ENCODE data around the gene ZNF74.
"Not testable (repeated sequence)": the region's sequence is repeated elsewhere in the genome, so short reads cannot be mapped to it uniquely, and the experiment has no call there.

Gene ZNF74

DNA sequence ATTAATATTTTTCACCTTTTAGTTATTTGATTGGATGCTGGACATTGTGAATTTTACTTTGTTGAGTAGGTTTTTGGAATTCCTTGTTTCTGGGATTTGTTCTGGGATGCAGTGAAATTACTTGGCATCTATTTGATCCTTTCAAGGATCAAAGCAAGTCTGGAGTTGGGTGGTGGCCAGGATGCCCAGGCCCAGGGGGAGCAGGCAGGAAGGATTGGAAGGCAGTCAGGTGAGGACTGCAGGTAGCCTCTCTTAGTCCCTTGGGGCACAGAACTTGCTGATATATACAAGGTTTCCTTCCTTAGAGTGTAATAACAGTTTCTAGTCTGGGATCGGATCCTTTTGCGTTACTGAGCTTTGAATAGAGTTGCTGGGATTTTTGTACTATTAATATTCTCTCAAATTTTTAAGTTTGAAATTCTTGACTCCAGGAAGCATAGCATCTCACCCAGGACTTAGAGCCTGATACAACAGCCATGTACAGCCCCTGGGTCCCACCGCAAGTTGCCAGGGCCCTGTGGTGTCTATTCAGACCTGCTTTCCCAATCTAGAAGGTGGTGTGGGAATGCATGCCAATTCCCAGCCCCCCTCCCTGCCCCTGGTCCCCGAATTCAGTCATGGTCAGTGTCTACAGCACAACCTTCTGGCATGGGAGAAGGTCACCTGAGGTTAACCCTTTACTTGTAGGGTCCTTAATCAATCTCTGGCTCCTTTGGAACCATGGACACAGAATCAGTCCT lies 6.1 kb downstream of the ZNF74 start:
- in situ Hi-C loops (cut with MboI; ENCODE audit: low sequenced_read_pairs) = no loop called here

DNA sequence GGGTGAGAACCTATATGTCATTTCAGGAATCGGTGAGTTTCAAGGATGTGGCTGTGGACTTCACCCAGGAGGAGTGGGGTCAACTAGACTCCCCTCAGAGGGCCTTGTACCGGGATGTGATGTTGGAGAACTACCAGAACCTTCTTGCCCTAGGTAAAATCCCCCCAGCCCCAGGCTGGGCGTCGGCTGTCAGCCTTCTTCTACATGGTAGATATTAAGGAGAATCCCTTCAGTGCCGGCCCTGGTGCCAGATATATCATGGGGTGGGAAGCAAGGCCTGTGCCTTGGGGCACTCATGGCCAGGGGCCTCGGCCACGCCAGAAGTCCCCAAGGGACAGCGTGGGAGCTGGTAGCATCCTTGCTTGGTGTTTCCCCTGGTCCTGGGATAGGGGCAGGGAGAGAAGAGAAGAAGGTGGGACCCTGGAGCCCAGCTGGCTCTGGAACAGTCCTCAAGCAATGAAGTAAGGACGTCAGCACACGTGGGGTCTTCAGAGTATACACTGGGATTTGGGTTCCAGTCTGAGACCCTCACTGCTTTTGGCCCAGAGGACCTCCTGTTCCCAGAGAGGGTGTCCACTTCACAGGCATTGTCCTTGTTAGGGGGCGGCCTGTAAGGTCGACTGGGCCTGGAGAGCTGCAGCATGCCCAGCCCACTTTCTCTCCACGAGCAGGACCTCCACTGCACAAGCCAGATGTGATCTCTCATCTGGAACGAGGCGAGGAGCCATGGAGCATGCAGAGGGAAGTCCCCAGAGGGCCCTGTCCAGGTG lies 6.8 kb downstream of the ZNF74 start:
- in situ Hi-C loops (cut with MboI; ENCODE audit: low sequenced_read_pairs) = no loop called here

DNA sequence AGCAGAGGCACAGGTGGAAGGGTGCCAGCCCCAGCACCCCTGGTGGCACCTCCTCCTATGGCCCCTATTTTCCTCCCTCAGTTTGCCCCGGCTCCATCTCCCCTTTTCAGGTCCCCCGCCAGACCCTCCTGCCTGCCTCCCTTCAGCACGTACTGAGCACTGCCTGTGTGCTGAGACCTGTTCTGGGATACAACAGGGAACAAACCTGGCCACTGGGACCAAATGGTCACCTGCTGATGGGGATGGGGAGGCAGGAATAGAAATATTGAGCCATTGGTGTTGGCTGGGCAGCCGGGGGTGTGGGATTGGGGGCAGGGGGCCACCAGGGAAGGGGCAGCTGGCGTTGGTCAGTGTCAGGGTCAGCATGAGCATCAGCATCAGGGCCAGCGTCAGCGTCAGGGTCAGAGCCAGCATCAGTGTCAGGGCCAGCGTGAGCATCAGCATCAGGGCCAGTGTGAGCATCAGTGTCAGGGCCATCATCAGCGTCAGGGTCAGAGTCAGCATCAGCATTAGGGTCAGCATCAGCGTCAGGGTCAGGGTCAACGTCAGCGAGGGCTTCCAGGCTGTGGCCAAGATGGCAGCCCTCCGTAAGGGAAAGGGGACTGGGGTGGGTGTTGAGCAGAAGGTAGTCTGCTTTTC lies 7.5 kb downstream of the ZNF74 start:
- in situ Hi-C loops (cut with MboI; ENCODE audit: low sequenced_read_pairs) = no loop called here

DNA sequence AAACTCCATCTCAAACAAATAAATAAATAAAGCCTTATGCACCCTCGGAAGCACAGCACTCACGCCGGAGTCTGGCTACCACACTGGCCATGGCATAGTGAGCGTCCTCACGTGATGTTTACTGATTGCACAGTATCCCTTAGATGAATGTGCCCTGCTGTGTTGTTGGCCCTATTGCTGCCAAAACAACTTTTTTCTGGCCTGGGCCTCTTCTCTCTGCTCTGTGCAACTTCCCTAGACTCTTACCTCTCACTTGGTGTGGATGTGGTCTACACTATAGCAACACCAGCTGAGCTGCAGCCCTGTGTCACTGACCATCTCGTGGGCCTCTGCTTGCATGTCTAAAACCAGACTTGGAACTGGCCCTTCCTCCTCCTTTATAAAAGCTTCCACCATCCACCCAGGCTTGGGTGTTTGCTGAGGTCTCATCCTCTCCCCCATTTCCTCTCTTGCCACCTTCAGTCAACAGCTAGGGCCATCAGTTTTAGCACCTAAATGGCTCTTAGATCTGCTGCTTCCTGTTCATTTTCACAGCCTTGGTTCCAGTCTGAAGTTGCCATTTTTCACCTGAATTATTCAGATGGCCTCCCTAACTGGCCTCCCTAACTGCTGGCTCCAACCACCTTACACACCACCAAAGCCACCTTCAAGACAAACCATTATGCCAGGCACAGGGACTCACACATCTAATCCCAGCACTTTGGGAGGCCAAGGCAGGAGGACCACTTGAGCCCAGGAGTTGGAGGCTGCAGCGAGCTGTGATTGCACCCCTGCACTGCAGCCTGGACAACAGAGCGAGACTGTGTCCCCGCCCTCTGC lies 9.2 kb downstream of the ZNF74 start:
- in situ Hi-C loops (cut with MboI; ENCODE audit: low sequenced_read_pairs) = no loop called here

DNA sequence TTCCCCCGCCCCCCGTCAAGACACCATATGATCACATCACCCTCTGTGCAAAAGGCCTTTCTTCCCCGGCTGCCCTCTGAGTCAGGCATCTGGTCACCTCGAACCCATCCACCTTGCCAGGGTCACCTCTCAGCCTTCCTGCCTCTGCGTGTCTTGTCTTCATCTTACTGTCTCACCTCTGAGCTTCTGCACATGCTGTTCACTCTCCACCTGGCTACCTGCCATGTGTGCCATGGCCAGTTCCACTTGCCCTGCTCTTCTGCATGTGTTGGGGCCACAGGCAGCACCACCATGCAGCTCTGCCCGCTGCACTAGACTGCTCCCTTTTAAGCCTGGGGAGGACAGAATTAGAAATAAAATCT lies 9.8 kb downstream of the ZNF74 start:
- in situ Hi-C loops (cut with MboI; ENCODE audit: low sequenced_read_pairs) = no loop called here

DNA sequence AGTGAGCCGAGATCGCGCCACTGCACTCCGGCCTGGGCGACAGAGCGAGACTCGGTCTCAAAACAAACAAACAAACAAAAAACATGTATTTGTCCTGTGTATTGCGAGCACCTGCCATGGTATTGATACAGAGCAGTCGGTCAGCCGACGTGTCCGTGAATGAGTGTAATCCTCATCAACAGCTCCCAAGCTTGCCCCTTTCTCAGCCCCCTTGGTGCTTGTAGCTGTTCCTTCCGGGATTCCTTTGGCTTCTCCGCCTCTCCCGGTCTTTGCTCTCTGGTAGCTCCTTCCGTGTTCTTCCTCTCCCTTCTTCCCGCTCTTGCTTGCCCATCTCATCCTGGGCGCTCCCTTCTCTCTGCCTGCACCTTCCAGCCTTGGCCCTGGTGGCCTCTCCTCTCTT lies 10.9 kb downstream of the ZNF74 start:
- in situ Hi-C loops (cut with MboI; ENCODE audit: low sequenced_read_pairs) = no loop called here

DNA sequence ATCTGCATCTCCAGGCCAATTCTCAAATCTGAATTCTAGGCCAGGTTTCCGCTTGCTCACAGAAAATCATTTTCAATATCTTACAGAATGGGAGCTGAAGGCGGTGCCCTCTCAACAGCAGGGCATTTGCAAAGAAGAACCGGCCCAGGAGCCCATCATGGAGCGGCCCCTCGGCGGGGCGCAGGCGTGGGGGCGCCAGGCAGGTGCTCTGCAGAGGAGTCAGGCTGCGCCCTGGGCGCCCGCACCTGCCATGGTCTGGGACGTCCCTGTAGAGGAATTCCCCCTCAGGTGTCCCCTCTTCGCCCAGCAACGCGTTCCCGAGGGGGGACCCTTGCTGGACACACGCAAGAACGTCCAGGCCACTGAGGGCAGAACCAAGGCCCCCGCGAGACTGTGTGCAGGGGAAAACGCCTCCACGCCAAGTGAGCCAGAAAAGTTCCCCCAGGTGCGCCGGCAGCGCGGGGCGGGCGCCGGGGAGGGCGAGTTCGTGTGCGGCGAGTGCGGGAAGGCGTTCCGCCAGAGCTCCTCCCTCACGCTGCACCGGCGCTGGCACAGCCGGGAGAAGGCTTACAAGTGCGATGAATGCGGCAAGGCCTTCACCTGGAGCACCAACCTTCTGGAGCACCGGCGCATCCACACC lies 11.5 kb downstream of the ZNF74 start:
- in situ Hi-C loops (cut with MboI; ENCODE audit: low sequenced_read_pairs) = no loop called here

DNA sequence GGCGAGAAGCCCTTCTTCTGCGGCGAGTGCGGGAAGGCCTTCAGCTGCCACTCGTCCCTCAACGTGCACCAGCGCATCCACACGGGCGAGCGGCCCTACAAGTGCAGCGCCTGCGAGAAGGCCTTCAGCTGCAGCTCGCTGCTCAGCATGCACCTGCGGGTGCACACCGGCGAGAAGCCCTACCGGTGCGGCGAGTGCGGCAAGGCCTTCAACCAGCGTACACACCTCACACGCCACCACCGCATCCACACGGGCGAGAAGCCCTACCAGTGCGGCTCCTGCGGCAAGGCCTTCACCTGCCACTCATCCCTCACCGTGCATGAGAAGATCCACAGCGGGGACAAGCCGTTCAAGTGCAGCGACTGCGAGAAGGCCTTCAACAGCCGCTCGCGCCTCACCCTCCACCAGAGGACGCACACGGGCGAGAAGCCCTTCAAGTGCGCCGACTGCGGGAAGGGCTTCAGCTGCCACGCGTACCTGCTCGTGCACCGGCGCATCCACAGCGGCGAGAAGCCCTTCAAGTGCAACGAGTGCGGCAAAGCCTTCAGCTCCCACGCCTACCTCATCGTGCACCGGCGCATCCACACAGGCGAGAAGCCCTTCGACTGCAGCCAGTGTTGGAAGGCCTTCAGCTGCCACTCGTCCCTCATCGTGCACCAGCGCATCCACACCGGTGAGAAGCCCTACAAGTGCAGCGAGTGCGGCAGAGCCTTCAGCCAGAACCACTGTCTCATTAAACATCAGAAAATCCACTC lies 12.2 kb downstream of the ZNF74 start:
- in situ Hi-C loops (cut with MboI; ENCODE audit: low sequenced_read_pairs) = no loop called here

DNA sequence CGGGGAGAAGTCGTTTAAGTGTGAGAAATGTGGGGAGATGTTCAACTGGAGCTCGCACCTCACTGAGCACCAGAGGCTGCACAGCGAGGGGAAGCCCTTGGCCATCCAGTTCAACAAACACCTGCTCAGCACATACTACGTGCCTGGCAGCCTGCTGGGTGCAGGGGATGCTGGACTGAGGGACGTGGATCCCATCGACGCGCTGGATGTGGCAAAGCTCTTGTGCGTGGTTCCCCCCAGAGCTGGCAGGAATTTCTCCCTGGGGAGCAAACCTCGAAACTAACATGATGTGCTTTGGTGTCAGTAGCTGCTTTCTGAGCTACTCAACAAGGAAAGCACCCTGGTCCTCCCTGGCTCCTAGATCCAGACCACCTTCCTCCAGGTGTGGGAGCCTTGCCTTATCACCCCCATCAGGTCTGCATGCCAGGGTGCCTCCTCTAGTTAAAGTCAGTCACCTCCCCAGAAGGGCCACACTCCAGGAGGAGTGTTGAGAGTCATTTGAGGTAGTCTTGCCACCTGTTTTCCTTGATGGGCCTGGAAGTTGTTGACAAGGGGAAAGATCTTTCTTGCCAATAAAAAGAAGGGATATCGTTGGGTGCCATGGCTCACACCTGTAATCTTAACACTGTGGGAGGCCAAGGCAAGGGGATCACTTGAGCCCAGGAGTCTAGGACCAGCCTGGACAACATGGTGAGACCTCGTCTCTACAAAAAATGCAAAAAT lies 12.9 kb downstream of the ZNF74 start:
- in situ Hi-C loops (cut with MboI; ENCODE audit: low sequenced_read_pairs) = no loop called here

DNA sequence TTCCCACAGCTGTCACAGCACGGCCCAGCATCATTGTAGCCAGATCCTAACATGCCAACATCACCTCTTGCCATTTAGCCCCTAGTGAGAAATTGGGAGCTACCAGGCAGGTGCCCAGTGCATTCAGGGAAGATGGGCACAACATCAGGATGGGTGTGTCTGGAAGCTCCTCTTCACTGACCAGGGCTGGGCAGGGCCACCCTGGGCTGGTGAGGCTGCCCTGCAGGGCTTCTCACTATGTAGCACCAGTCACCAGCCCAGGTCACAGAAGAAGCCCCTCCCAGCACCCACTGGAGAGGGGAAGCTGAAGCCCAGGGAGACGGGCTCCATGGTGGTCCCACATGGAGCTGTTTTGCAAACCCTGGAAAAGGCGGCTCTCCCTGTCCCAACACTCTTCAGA lies 13.9 kb downstream of the ZNF74 start:
- in situ Hi-C loops (cut with MboI; ENCODE audit: low sequenced_read_pairs) = no loop called here

DNA sequence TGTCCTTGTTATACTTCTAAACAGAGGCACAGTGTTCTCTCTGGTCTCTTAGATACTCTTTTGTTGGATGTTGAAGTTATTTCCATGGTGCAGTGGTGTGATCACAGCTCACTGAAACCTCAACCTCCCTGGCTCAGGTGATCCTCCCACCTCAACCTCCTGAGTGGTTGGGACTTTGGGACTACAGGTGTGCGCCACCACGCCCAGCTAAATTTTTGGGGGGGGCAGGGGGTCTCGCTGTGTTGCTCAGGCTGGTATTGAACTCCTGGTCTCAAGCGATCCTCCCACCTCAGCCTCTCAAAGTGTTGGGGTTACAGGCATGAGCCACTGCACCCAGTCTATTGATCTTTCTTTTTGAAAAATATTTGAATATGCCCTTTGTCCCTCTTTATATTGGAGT lies 14.9 kb downstream of the ZNF74 start:
- in situ Hi-C loops (cut with MboI; ENCODE audit: low sequenced_read_pairs) = no loop called here

DNA sequence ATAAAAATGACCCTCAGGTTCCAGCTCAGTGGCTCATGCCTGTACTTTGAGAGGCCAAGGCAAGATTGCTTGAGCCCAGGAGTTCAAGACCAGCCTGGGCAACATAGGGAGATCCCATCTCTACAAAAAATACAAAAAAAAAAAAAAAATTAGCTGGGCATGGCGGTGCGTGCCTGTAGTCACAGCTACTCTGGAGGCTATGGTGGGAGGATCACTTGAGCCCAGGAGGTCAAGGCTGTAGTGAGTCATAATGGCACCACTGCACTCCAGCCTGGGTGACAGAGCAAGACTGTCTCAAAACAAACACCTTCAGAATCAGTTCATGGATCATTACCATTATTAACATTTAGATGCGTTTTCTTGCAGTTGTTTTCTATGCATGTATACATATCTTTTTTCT lies 15.4 kb downstream of the ZNF74 start:
- in situ Hi-C loops (cut with MboI; ENCODE audit: low sequenced_read_pairs) = not testable (repeated sequence)

DNA sequence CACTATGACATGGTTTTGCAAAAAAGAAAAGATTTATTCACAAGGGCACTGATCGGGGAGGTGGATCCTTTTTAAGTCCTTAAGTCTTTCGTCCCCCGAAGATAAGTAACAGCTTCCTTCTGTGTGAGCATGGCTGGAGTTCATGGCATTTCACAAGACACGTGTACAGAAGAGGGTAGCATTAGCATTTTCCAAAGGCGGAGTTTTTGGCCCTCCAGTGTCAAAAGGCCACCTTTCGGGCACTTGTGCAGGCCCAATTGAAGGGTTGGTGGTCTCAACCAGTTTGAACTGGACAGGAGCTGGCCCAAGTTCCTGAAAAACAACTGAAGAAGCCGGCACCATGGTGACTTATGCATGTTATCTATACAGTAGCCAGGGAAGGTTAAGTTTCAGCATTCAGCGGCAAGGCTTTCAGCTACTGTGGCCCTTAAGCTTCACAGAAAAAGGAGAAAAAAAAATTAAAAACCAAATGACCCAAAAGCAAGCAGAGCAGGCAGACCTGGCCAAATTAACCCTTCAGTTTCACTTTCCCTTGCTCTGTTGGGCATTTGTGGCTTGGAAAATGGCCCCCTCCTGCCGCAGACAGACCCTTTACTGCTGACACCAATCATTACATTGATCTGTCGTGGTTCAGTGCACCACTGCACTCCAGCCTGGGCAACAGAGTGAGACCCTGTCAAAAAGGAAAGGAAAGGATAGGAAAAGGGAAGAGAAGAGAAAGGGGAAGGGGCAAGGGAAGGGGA lies 18.7 kb downstream of the ZNF74 start:
- in situ Hi-C loops (cut with MboI; ENCODE audit: low sequenced_read_pairs) = no loop called here

DNA sequence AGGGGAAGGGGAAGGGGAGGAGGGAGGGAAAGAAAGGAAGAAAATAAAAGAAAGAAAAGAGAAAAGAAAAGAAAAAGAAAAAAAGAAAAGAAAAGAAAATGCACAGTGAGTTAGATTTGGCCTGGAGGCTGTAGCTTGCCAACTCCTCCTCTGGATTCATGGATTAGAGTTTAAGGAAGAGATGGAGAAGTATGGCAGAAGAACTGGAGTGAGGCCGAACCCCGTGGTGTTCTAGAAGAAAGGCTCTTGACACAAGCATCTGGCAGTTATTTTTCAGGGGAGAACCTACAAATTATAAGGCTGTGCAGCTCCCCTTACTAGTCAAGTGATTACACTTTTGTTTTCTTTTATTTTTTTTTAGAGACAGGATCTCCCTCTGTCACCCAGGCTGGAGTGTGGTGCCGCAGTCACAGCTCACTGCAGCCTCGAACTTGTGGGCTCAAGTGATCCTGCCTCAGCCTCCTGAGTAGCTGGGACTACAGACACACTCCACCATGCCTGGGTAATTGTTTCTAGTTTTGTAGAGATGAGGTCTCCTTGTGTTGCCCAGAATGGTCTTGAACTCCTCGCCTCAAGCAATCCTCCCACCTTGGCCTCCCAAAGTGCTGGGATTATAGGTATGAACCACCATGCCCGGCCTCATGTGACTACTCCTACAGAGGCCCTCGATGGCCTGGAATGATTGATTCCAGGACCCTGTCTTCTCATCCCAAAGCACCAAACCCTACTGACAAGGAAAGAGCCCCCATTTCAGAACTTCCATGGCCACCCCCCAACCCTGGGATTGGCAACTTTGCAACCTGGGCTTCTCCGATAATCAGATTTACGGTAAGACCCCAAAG lies 19.5 kb downstream of the ZNF74 start:
- in situ Hi-C loops (cut with MboI; ENCODE audit: low sequenced_read_pairs) = no loop called here

DNA sequence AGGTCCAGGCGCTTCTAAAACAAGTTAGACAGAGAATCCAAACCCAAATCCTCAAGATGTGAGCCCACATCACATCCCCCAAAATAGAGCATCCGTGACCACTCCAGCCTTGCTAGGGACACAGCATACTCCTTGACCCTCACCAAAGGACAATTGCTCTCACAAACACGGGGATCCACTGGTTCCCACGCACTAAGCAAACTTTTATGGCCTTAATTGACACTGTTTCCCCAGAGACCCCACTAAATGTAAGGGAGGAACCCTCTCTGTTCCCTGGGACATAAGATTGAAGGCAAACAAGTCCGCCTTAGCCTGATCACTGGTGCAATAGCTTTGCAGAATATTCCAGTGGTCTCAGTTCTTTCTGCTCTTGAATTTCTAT lies 20.1 kb downstream of the ZNF74 start:
- in situ Hi-C loops (cut with MboI; ENCODE audit: low sequenced_read_pairs) = no loop called here

DNA sequence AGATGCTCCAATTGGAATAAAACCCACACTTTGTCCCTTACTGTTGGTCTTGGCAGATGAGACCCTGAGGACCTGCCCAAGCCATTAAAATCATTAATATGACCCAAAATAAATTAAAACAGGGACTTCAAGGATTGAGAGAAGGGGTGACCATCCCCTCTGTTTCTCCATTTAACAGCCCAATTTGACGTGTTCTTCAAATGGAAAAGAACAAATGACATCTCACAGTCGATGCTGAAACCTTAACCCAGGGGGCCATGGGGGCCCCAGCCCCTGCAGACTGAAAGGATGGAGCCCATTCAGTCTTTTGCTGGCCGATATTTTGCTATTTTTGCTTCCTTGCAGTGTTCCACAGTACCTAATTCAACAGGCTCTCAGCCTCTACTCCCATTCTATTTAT lies 20.5 kb downstream of the ZNF74 start:
- in situ Hi-C loops (cut with MboI; ENCODE audit: low sequenced_read_pairs) = no loop called here

DNA sequence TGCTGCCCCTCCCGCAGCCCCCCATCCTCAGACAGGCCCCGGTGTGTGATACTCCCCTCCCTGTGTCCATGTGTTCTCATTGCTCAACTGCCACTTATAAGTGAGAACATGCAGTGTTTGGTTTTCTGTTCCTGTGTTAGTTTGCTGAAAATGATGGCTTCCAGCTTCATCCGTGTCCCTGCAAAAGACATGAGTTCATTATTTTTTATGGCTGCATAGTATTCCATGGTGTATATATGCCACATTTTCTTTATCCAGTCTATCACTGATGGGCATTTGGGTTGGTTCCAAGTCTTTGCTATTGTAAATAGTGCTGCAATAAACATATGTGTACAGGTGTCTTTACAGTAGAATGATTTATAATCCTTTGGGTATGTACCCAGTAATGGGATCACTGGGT lies 21.3 kb downstream of the ZNF74 start:
- in situ Hi-C loops (cut with MboI; ENCODE audit: low sequenced_read_pairs) = not testable (repeated sequence)

DNA sequence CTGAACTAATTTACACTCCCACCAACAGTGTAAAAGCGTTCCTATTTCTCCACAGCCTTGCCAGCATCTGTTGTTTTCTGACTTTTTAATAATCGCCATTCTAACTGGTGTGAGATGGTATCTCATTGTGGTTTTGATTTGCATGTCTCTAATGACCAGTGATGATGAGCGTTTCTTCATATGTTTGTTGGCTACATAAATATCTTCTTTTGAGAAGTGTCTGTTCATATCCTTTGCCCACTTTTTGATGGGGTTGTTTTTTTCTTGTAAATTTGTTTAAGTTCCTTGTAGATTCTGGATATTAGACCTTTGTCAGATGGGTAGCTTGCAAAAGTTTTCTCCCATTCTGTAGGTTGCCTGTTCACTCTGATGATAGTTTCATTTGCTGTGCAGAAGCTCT lies 21.7 kb downstream of the ZNF74 start:
- in situ Hi-C loops (cut with MboI; ENCODE audit: low sequenced_read_pairs) = not testable (repeated sequence)

Measured in HL-60/S4 treated with phorbol 12-myristate 13-acetate at 8.2 ng/mL for 4 days and 3 days (cell line).